Mucosa of stomach (tissue), 1 donor: ENCODE data around the gene TEX19.
"Not testable (repeated sequence)": the region's sequence is repeated elsewhere in the genome, so short reads cannot be mapped to it uniquely, and the experiment has no call there.

ENCODE experiments used
- H3K27me3 ChIP-seq: one replicate; pipeline ENCODE4 v1.7.0; 2013; ENCODE audit warnings: mild to moderate bottlenecking, low read length; ENCODE audit not compliant: control insufficient read depth, insufficient read depth
- H3K36me3 ChIP-seq: one replicate; pipeline ENCODE4 v1.7.0; 2013; ENCODE audit warnings: low read length; ENCODE audit not compliant: control insufficient read depth, insufficient read depth
- H3K4me1 ChIP-seq: one replicate; pipeline ENCODE4 v1.7.0; 2013; ENCODE audit warnings: mild to moderate bottlenecking, low read length; ENCODE audit not compliant: control insufficient read depth, insufficient read depth
- H3K4me3 ChIP-seq: one replicate; pipeline ENCODE4 v1.7.0; 2013; ENCODE audit warnings: low read length
- H3K9ac ChIP-seq: one replicate; pipeline ENCODE4 v1.7.0; 2013; ENCODE audit warnings: mild to moderate bottlenecking, low read length, moderate library complexity
- H3K9me3 ChIP-seq: one replicate; pipeline ENCODE4 v1.7.0; 2013; ENCODE audit warnings: mild to moderate bottlenecking, low read length, moderate library complexity; ENCODE audit not compliant: control insufficient read depth
- donor health status: Pancreatic carcinoma.

TEX19 gene

GRCh38 chr17:82356845-82357355 lies 2.1 kb upstream of the TEX19 start:
- peaks cover 24% of the 10 kb centered on the region for H3K27me3 ChIP-seq
- no peaks in the 10 kb centered on the region for H3K9me3 ChIP-seq
- H3K4me1 ChIP-seq, result peaks cover 23% of the 10 kb centered on the region
- H3K9ac ChIP-seq, result no peak overlapping the region
- no peaks in the 10 kb centered on the region for H3K36me3 ChIP-seq
- H3K4me3 ChIP-seq, result no peak overlapping the region

GRCh38 chr17:82357394-82357793 lies 1.7 kb upstream of the TEX19 start:
- Histone ChIP-seq H3K27me3 (peaks cover 24% of the 10 kb centered on the region), H3K9me3 (no peaks in the 10 kb centered on the region), H3K4me1 (peaks cover 20% of the 10 kb centered on the region), H3K4me3 (no peak overlapping the region), H3K36me3 (no peaks in the 10 kb centered on the region), H3K9ac (no peak overlapping the region)

GRCh38 chr17:82359451-82360074 lies 516 bp downstream of the TEX19 start:
- H3K36me3 ChIP-seq, H3K4me3 ChIP-seq, H3K9me3 ChIP-seq, H3K9ac ChIP-seq: not testable (repeated sequence)
- Histone ChIP-seq H3K27me3 (peaks cover 24% of the 10 kb centered on the region), H3K4me1 (peaks cover 20% of the 10 kb centered on the region)

- Histone ChIP-seq H3K4me1 (no peaks in the 10 kb centered on the region), H3K9ac (no peak overlapping the region), H3K9me3 (no peaks in the 10 kb centered on the region), H3K27me3 (peaks cover 18% of the 10 kb centered on the region), H3K4me3 (no peak overlapping the region), H3K36me3 (no peaks in the 10 kb centered on the region)
Observed at GRCh38 chr17:82361885-82362633, 3.0 kb downstream of the TEX19 start.

GRCh38 chr17:82365606-82366295 lies 6.7 kb downstream of the TEX19 start:
- no peak overlapping the region for H3K9ac ChIP-seq
- no peaks in the 10 kb centered on the region for H3K9me3 ChIP-seq
- peaks cover 6% of the 10 kb centered on the region for H3K4me1 ChIP-seq
- H3K27me3 ChIP-seq, result peaks cover 14% of the 10 kb centered on the region
- no peak overlapping the region for H3K4me3 ChIP-seq
- no peaks in the 10 kb centered on the region for H3K36me3 ChIP-seq

- Histone ChIP-seq H3K4me1 (peaks cover 14% of the 10 kb centered on the region), H3K9me3 (no peaks in the 10 kb centered on the region), H3K4me3 (no peak overlapping the region), H3K36me3 (no peaks in the 10 kb centered on the region), H3K27me3 (peaks cover 24% of the 10 kb centered on the region), H3K9ac (no peak overlapping the region)
Observed at GRCh38 chr17:82366749-82367148, 7.7 kb downstream of the TEX19 start.

- H3K4me3 ChIP-seq, result no peak overlapping the region
- no peaks in the 10 kb centered on the region for H3K36me3 ChIP-seq
- H3K9me3 ChIP-seq, result no peaks in the 10 kb centered on the region
- peaks cover 25% of the 10 kb centered on the region for H3K4me1 ChIP-seq
- no peak overlapping the region for H3K9ac ChIP-seq
- peaks cover 35% of the 10 kb centered on the region for H3K27me3 ChIP-seq
Observed at GRCh38 chr17:82367724-82368524, 8.9 kb downstream of the TEX19 start.

- no peaks in the 10 kb centered on the region for H3K36me3 ChIP-seq
- no peaks in the 10 kb centered on the region for H3K9me3 ChIP-seq
- peaks cover 25% of the 10 kb centered on the region for H3K4me1 ChIP-seq
- peaks cover 40% of the 10 kb centered on the region for H3K27me3 ChIP-seq
- no peak overlapping the region for H3K4me3 ChIP-seq
- H3K9ac ChIP-seq, result no peak overlapping the region
Observed at GRCh38 chr17:82369211-82369610, 10.2 kb downstream of the TEX19 start.

- Histone ChIP-seq H3K9ac (no peak overlapping the region), H3K9me3 (no peaks in the 10 kb centered on the region), H3K27me3 (peaks cover 55% of the 10 kb centered on the region), H3K36me3 (no peaks in the 10 kb centered on the region), H3K4me3 (no peak overlapping the region), H3K4me1 (peaks cover 25% of the 10 kb centered on the region)
Observed at GRCh38 chr17:82370471-82371332, 11.7 kb downstream of the TEX19 start.

GRCh38 chr17:82371333-82372248 lies 12.5 kb downstream of the TEX19 start, which contains the start of gene UTS2R:
TSS of gene UTS2R (plus strand) at chr17:82371765. CDS start at chr17:82374325, 2,560 bp downstream.
- H3K27me3 ChIP-seq, result peaks cover 63% of the 10 kb centered on the region
- H3K4me1 ChIP-seq, result peaks cover 25% of the 10 kb centered on the region
- H3K36me3 ChIP-seq, result no peaks in the 10 kb centered on the region
- no peak within 1 kb of the TSS for H3K9ac ChIP-seq
- no peak within 1 kb of the TSS for H3K4me3 ChIP-seq
- no peaks in the 10 kb centered on the region for H3K9me3 ChIP-seq
